ENCODE results near the gene BTBD16.

GRCh38 chr10:122254831-122255230 lies 16.3 kb upstream of the BTBD16 start:
- TF ChIP-seq CTCF (IDR thresholded peaks at IDR 0.05): no peak
- no peak for TF ChIP-seq POLR2A (IDR thresholded peaks at IDR 0.05)
- no peak for TF ChIP-seq POLR2AphosphoS5 (IDR thresholded peaks at IDR 0.05)

Data from breast epithelium (tissue), 3 donors.